ENCODE data around the gene GRB14.

Gene GRB14

DNA sequence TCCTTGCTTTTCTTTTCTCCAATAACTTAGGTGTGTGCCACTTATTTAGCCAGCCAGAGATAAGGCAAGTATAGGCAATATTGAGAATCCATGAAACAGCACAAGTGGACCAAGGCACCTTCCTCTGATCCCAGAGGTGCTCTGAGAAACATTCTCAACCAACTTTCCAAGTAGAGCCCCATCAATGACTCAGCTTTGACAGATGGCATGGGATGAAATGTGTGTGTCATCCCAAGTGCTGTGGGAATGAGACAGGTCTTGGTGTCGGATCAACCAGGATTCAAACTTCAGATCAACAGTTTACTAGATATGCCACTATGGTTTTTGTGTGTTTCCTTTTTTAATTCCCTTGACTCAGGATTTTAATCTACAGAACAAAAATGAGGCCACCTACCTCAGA lies 164.0 kb downstream of the GRB14 start:
- H3K36me3 ChIP-seq, result no peaks in the 10 kb centered on the region
- H3K9me3 ChIP-seq, result no peaks in the 10 kb centered on the region
- DNase-seq, result no peak
- H3K4me1 ChIP-seq, result no peaks in the 10 kb centered on the region
- TF ChIP-seq CTCF (IDR thresholded peaks at IDR 0.05), result no peak
- H3K27ac ChIP-seq, result no peak overlapping the region
- H3K27me3 ChIP-seq, result no peaks in the 10 kb centered on the region
- no peak overlapping the region for H3K4me3 ChIP-seq
- intact Hi-C loops (cut with DNase I; ENCODE audit: low total_unique reads), result no loop called here

DNA sequence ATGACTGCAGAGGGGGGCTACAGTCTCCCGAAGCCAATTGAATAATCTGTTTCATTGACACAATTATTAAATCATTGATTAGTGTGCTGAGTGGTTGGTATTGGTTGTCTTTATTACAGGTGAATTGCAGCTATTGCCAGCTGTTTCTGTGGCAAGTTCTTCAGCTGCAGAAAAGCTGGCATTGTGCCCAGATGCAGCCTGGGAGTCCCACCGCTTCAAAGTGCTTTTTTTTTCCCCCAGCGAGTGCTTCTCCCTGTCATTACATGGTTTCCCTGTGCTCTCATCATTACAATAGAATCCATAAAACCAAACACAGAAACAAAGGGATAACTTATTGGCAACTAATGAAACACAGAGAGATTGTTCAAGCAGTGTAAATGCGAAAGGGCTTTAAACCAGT lies 164.7 kb downstream of the GRB14 start:
- no peak overlapping the region for H3K27ac ChIP-seq
- no peaks in the 10 kb centered on the region for H3K27me3 ChIP-seq
- H3K9me3 ChIP-seq, result no peaks in the 10 kb centered on the region
- no peak for DNase-seq
- TF ChIP-seq CTCF (IDR thresholded peaks at IDR 0.05), result no peak
- no peaks in the 10 kb centered on the region for H3K36me3 ChIP-seq
- no peak overlapping the region for H3K4me3 ChIP-seq
- no peaks in the 10 kb centered on the region for H3K4me1 ChIP-seq
- intact Hi-C loops (cut with DNase I; ENCODE audit: low total_unique reads), result no loop called here

DNA sequence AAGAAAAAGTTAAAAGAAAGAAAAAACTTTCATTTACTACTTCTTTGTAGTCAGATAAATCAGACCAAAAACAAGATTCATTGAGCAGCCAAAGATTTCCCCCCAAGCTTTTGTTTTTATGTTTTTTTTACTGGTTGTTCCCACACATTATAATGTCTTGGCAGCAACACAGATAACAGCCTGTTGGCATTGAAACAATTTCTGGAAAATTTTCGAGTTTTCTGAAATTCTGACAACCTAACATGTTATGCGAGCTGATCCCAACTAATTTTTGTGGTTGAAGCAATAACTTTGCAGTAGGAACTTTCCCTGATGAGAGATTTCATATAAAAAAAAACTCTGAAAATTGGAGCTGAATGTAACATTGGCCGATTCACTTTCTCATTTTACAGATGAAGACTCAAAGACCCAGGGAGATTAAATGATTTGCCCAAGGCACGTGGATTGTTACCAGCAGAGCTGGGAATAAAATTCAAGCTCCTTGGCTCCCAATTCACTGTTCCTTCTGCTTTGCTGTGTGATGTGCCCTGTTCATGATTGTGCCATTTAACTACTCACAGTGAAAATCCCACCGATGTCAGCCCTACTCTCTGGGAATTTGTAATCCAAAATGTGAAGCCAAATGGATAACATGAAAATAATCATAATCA lies 167.5 kb downstream of the GRB14 start:
- no peaks in the 10 kb centered on the region for H3K9me3 ChIP-seq
- H3K27ac ChIP-seq, result no peak overlapping the region
- DNase-seq, result no peak
- no peak for TF ChIP-seq CTCF (IDR thresholded peaks at IDR 0.05)
- H3K36me3 ChIP-seq, result no peaks in the 10 kb centered on the region
- intact Hi-C loops (cut with DNase I; ENCODE audit: low total_unique reads), result no loop called here
- no peaks in the 10 kb centered on the region for H3K27me3 ChIP-seq
- H3K4me1 ChIP-seq, result no peaks in the 10 kb centered on the region
- no peak overlapping the region for H3K4me3 ChIP-seq

- Histone ChIP-seq H3K36me3 (no peaks in the 10 kb centered on the region), H3K9me3 (no peaks in the 10 kb centered on the region), H3K27me3 (no peaks in the 10 kb centered on the region), H3K27ac (no peak overlapping the region), H3K4me3 (no peak overlapping the region), H3K4me1 (no peaks in the 10 kb centered on the region)
- TF ChIP-seq CTCF (IDR thresholded peaks at IDR 0.05), result no peak
- DNase-seq, result no peak
- intact Hi-C loops (cut with DNase I; ENCODE audit: low total_unique reads), result no loop called here
Observed at GRCh38 chr2:164450278-164450677, 171.0 kb downstream of the GRB14 start.

DNA sequence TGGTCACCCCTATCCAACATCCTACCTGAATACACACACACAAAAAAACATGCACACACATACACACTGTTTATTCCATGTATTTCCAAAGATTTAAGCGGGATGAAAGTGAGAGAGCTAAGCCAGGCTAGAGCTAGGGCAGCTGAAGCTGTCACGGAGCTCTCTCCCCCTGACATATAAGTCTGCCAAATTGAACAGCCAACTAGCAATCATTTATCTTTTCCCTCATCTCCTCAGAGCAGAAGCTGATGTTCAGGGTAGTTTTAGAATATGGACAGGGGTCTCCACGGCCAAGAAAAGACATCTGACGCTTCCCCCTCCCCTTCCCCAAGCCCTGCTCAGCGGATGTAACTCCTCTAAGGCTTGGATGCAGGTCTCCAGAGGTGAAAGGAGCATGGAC lies 171.6 kb downstream of the GRB14 start:
- no peaks in the 10 kb centered on the region for H3K36me3 ChIP-seq
- H3K27me3 ChIP-seq, result no peaks in the 10 kb centered on the region
- intact Hi-C loops (cut with DNase I; ENCODE audit: low total_unique reads), result no loop called here
- DNase-seq, result no peak
- H3K4me1 ChIP-seq, result no peaks in the 10 kb centered on the region
- no peaks in the 10 kb centered on the region for H3K9me3 ChIP-seq
- H3K27ac ChIP-seq, result no peak overlapping the region
- H3K4me3 ChIP-seq, result no peak overlapping the region
- TF ChIP-seq CTCF (IDR thresholded peaks at IDR 0.05), result no peak

GRCh38 chr2:164447660-164448059 lies 173.6 kb downstream of the GRB14 start:
- Histone ChIP-seq H3K27me3 (no peaks in the 10 kb centered on the region), H3K4me3 (no peak overlapping the region), H3K9me3 (no peaks in the 10 kb centered on the region), H3K27ac (no peak overlapping the region), H3K4me1 (no peaks in the 10 kb centered on the region), H3K36me3 (no peaks in the 10 kb centered on the region)
- intact Hi-C loops (cut with DNase I; ENCODE audit: low total_unique reads), result no loop called here
- TF ChIP-seq CTCF (IDR thresholded peaks at IDR 0.05), result no peak
- no peak for DNase-seq
